Measurements from ENCODE around the gene NOD1. TPM values are rescaled to one million over a fixed set of nuclear protein-coding genes. Genes with fewer than 3 reads are reported as not detected.

NOD1 gene
- total and polyA plus RNA-seq, 2 of the 13 experiments (the other 11 are each of a cell fraction or from before 2014, with no cell fraction given) = 1.7 to 2.9 TPM

- no peaks in the 10 kb centered on the region for H4K20me1 ChIP-seq (ENCODE audit: insufficient read depth, low read length)
- 50% methylated on average over 3 of the region's 3 CpGs for WGBS (ENCODE audit: low lambda C conversion rate)
- H3K4me2 ChIP-seq (ENCODE audit: low read depth, low read length) = no peak overlapping the region
- H2AFZ ChIP-seq (ENCODE audit: low read length) = no peak overlapping the region
- H3K36me3 ChIP-seq (replicated peaks in 1 of 2; ENCODE audit: control insufficient read depth in 1 of 2, insufficient read depth in 2 of 2, low read length in 2 of 2) = no peaks in the 10 kb centered on the region
- BruUV-seq (replicated peaks) = no TSS peak
- H3K79me2 ChIP-seq (ENCODE audit: insufficient read depth, low read length) = no peaks in the 10 kb centered on the region
- in situ Hi-C loops (cut with HindIII; ENCODE audit: extremely low pct_ligation_motif_present, low pct_unique_long_range_greater_than_20kb) = no loop called here
- H3K9ac ChIP-seq (ENCODE audit: insufficient read depth, low read depth, low read length) = no peak overlapping the region
- no peak overlapping the region for H3K27ac ChIP-seq (ENCODE audit: extremely low read length, insufficient read depth, low read length)
- POLR2A ChIA-PET = no interaction called here
- H3K27me3 ChIP-seq (ENCODE audit: control insufficient read depth in 1 of 2, insufficient read depth in 2 of 2, low read length in 2 of 2) = no peaks in the 10 kb centered on the region
- intact Hi-C loops (cut with micrococcal nuclease; ENCODE audit: unreplicated experiment) = no loop called here
- CTCF ChIA-PET (ENCODE audit: low intra/inter-chr PET ratio, low total read pairs) = no interaction called here
- no peaks in the 10 kb centered on the region for H3K9me3 ChIP-seq (ENCODE audit: low read length)
- no peaks in the 10 kb centered on the region for H3K4me1 ChIP-seq (ENCODE audit: insufficient read depth, low read length)
- ATAC-seq (no peak), DNase-seq (ENCODE audit: low spot score) (no peak), FAIRE-seq (no peak)
- H3K4me3 ChIP-seq (replicated peaks in 1 of 3; ENCODE audit: insufficient read depth in 1 of 3, low read depth in 2 of 3, low read length in 3 of 3) = no peak overlapping the region
- TF ChIP-seq ZNF274 (CRISPR knock-in tag; IDR thresholded peaks at IDR 0.05) (no peak), SETDB1 (CRISPR knock-in tag; IDR thresholded peaks at IDR 0.05; ENCODE audit: borderline replicate concordance) (no peak), STAT5B (CRISPR knock-in tag; IDR thresholded peaks at IDR 0.05) (no peak), ZNF510 (CRISPR knock-in tag; IDR thresholded peaks at IDR 0.05; ENCODE audit: low read depth) (no peak), ARNTL (CRISPR knock-in tag; IDR thresholded peaks at IDR 0.05) (no peak), DNMT1 (CRISPR knock-in tag; IDR thresholded peaks at IDR 0.05) (no peak), CENPX (CRISPR knock-in tag; IDR thresholded peaks at IDR 0.05) (no peak), TOPORS (CRISPR knock-in tag; IDR thresholded peaks at IDR 0.05) (no peak), HBP1 (CRISPR knock-in tag; IDR thresholded peaks at IDR 0.05; ENCODE audit: low read depth) (no peak), HNRNPL (IDR thresholded peaks at IDR 0.05; ENCODE audit: low read depth, low read length) (no peak), THAP8 (CRISPR knock-in tag; IDR thresholded peaks at IDR 0.05; ENCODE audit: borderline replicate concordance) (no peak), ZNF570 (CRISPR knock-in tag; IDR thresholded peaks at IDR 0.05; ENCODE audit: borderline replicate concordance) (no peak), BATF2 (CRISPR knock-in tag; IDR thresholded peaks at IDR 0.05) (no peak), CC2D1A (CRISPR knock-in tag; IDR thresholded peaks at IDR 0.05) (no peak), HMGXB3 (CRISPR knock-in tag; IDR thresholded peaks at IDR 0.05; ENCODE audit: borderline replicate concordance) (no peak), ZNF605 (CRISPR knock-in tag; IDR thresholded peaks at IDR 0.05) (no peak)
Observed at GRCh38 chr7:30514177-30514576, 35.6 kb upstream of the NOD1 start.

Measured in HepG2 (cell line).